ENCODE results near the gene RFK.
"Not testable (repeated sequence)": the region's sequence is repeated elsewhere in the genome, so short reads cannot be mapped to it uniquely, and the experiment has no call there.

RFK gene

GRCh38 chr9:76394195-76394959 lies at the start of gene RFK:
Gene RFK, minus strand, starts transcription at chr9:76394426. Its CDS starts 255 bp downstream, at chr9:76394171.
- peak; percentile 82 for DNase-seq (ENCODE audit: low read depth, low spot score)

GRCh38 chr9:76443887-76444286 lies 49.7 kb upstream of the RFK start:
- no peak for DNase-seq (ENCODE audit: low read depth, low spot score)

GRCh38 chr9:76441551-76442322 lies 47.5 kb upstream of the RFK start:
- DNase-seq (ENCODE audit: low read depth, low spot score): no peak

GRCh38 chr9:76438841-76439588 lies 44.8 kb upstream of the RFK start:
- DNase-seq (ENCODE audit: low read depth, low spot score): no peak

GRCh38 chr9:76437017-76437699 lies 42.9 kb upstream of the RFK start:
- DNase-seq (ENCODE audit: low read depth, low spot score): not testable (repeated sequence)

- DNase-seq (ENCODE audit: low read depth, low spot score): not testable (repeated sequence)
Measured at GRCh38 chr9:76434897-76435296, 40.7 kb upstream of the RFK start.

GRCh38 chr9:76433836-76434235 lies 39.6 kb upstream of the RFK start:
- no peak for DNase-seq (ENCODE audit: low read depth, low spot score)

GRCh38 chr9:76433406-76433805 lies 39.2 kb upstream of the RFK start:
- DNase-seq (ENCODE audit: low read depth, low spot score): no peak

GRCh38 chr9:76431601-76432000 lies 37.4 kb upstream of the RFK start:
- no peak for DNase-seq (ENCODE audit: low read depth, low spot score)

GRCh38 chr9:76426807-76427419 lies 32.7 kb upstream of the RFK start:
- no peak for DNase-seq (ENCODE audit: low read depth, low spot score)

GRCh38 chr9:76425677-76426453 lies 31.6 kb upstream of the RFK start:
- DNase-seq (ENCODE audit: low read depth, low spot score): no peak

GRCh38 chr9:76424491-76424890 lies 30.3 kb upstream of the RFK start:
- no peak for DNase-seq (ENCODE audit: low read depth, low spot score)

GRCh38 chr9:76423216-76424177 lies 29.3 kb upstream of the RFK start:
- DNase-seq (ENCODE audit: low read depth, low spot score): no peak

- DNase-seq (ENCODE audit: low read depth, low spot score): no peak
Measured at GRCh38 chr9:76419782-76420380, 25.7 kb upstream of the RFK start.

- DNase-seq (ENCODE audit: low read depth, low spot score): no peak
Measured at GRCh38 chr9:76417394-76417793, 23.2 kb upstream of the RFK start.

GRCh38 chr9:76415731-76416130 lies 21.5 kb upstream of the RFK start:
- DNase-seq (ENCODE audit: low read depth, low spot score): no peak

- DNase-seq (ENCODE audit: low read depth, low spot score): no peak
Measured at GRCh38 chr9:76415154-76415553, 20.9 kb upstream of the RFK start.

GRCh38 chr9:76414661-76415060 lies 20.4 kb upstream of the RFK start:
- DNase-seq (ENCODE audit: low read depth, low spot score): no peak

- DNase-seq (ENCODE audit: low read depth, low spot score): no peak
Measured at GRCh38 chr9:76413658-76414057, 19.4 kb upstream of the RFK start.

All from activated CD4-positive, CD25-positive, alpha-beta regulatory T cell treated with anti-CD3 and anti-CD28 coated beads, Interleukin-2, amount 50 U/mL, for 16 hours (primary cell).